GM11168 (cell line): Measurements from ENCODE around the gene HOXA10.

Experiments used
- in situ Hi-C: fragments of 300-500 bp; cut with MboI; formaldehyde crosslinking; loops from one replicate; pipeline ENCODE4 v1.12.0; 2022; ENCODE audit warnings: low sequenced_read_pairs; ENCODE audit not compliant: unreplicated experiment

The HOXA10 gene

DNA sequence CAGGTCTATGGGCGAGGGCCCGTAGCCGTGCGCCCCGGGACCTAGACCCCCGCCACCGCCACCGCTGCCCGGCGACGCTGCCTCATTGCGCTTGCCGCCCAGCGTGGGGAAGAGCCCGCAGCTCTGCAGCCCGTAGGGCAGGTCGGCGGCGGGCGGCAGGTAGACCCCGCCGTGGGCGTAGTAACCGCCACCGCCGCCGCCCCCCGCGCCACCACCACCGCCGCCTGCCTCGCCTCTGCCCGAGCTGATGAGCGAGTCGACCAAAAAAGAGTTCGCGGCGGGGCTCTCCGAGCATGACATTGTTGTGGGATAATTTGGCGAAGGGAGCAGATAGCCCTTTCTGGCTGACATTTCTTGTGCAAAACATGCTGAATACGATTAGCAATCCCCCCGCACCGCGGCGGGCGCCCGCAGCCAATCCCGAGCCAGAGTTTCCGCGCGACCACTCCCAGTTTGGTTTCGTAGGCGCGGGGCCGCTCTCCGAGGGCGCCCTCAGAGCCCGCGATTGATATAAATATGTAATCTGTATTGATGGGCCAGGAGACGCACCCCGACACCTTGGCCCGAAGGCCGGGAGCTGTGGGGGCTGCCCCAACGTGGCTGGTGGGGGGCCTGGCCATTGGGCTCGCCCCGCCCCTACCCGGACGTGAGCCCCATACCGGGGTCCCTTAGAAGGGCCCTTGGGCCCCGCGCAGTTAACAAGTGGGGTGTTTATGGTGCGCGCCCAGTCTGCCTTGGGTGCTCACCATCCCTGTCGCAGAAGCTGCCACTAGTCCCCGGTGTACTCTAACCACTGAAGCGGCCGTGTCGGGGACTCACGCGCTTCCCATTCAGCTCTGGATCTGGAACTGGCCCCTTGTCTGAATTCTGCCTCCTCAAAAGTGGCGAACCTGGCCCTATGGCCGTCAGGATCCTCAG is at the start of gene HOXA10:
HOXA10 (minus strand) TSS at position 365 of the 918 bp plus-strand sequence; CDS start at position 351, 14 bp downstream.
- in situ Hi-C loops = no loop called here

DNA sequence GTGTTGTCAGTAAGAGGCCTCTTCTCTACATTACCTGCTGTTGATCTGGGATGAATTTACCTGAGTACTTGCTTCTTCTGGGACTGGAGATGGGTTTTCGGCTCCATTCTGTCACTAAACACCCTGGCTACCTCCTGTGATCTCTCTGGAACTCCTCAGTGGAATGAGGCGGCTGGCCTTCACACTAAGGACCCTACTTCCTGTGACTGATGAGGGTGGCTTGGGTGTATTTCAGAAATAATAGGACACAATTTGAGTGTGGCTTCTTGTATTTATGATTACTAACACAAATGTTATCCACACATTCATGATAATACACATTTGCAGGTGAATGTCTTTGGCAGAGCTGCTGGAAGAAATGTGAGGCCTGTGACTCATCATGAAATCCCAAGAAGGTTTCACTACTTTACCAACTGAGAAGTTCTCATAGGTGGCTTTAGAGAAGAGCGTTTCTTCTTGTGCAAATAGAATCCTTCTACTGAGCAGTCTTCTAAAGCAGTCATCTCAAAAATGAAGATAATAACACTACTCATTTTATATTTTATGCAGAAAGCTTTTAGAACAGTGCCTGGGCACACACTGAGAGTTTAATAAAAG is 47.2 kb upstream of the HOXA10 start:
- in situ Hi-C loops = loop anchor here (25.0 kb wide), 2 partner anchors 366 to 566 kb away; no protein-coding TSS in a partner anchor

DNA sequence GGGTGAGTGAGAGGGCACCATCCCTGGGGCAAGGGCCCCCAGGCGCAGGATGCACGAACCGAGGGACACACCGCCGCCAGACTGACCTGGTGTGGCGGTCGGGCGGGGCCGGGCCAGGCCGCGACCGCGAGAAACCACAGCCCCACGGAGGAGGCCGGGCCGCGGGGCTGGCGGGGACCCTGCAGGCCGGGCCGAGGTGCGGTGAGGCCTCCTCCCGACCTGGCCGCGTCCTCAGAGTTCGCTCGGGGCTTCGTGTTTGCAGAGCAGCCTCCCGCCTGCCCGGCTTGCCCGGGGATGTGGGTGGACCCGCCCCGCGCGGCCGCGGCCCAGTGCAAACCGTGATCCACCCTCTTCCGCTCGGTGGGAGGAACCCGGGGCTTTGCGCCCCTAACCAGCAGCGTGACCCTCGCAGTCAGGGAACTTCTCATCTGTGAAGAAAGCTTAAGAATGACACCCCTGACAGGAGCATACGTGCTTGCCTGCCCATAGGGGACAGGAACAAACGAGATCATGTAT is 46.4 kb upstream of the HOXA10 start:
- in situ Hi-C loops = loop anchor here (25.0 kb wide), 2 partner anchors 367 to 567 kb away; no protein-coding TSS in a partner anchor

DNA sequence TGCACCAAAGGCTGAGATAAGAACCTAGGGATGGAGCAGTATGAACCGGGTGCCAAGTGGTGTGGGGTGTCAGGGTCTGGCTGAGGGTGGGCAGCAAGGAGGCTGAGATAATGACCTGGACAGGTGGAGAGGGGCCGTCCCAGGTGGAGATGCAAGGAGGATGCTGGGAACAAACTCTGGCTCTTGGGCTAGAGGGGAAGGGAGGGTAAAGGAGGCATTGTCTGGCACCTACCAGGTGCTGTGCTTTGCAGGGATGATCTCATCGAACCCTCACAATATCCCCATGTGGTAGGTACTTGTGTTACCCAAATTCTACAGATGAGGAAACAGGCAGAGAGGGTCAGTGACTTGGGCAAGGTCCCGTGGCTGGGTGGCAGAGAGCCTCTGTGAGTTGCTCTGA is 45.7 kb upstream of the HOXA10 start:
- in situ Hi-C loops = loop anchor here (25.0 kb wide), 2 partner anchors 367 to 567 kb away; no protein-coding TSS in a partner anchor

DNA sequence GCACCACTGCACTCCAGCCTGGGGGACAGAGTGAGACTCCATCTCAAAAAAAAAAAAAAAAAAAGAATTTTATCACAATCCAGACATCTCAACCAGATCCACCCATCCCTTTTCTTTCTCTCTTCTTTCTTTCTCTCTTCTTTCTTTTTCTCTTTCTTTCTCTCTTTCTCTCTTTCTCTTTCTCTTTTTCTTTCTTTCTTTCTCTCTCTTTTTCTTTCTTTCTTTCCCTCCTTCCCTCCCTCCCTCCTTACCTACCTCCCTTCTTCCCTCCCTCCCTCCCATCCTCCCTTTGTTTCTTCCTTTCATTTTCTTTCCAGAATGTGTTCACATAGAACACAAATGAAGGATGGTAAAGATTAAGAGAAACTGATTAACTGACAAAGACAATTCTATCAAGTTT is 43.8 kb upstream of the HOXA10 start:
- in situ Hi-C loops = loop anchor here (25.0 kb wide), 2 partner anchors 369 to 569 kb away; no protein-coding TSS in a partner anchor

DNA sequence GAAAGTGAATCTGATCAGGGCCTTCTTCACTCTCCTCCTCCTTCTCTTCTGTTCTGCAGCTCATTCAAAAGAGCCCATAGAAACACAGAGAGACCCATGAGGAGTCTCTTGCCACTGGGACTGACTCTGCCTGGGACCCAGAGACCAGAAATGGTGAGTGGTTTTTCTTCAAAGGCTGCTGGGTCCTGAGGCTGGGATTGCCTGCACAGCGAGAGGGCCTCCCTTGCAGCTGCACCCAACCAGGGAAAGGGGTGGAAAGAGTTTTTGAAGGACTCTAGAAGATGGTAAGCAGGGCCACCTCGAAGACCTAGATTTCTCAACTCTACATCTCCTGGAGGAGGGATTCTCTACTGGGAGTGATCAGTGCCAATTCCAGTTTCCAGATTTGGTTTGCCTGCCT is 41.2 kb upstream of the HOXA10 start:
- in situ Hi-C loops = loop anchor here (25.0 kb wide), 2 partner anchors 372 to 572 kb away; no protein-coding TSS in a partner anchor

DNA sequence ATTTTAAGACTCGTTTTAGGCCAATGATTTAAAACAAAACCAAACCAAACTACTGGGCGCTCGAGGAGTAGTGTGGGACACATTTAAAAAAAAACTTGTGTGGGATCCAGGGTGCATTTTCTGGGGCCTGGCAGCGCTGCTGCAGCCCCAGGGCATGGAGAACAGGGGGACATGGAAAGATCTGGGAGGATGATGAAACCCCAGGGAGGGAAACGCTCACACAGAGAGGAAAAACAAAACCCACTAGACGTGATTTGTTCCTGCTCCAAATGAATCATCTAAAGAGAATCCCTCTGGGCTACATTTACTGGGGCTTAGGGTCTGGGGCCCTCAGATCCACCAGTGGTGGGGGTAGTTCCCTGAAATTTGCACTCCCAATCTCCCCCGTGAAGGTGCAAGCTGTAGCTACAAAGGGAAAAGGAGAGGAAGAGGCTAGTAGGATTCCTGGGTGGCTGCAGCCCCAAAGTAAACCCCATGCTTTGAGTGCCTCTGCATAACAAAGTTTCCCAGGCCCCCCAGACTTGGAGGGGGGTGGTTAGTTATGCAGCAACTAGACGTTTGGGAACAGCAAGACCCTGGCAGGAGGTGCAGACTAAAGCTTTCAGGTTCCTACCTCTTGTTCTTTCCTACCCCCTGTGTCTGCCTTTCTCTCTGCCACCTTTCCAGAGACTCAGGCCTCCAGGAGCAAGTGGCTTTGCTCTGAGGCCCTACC is 40.3 kb upstream of the HOXA10 start:
- in situ Hi-C loops = loop anchor here (25.0 kb wide), 2 partner anchors 373 to 573 kb away; no protein-coding TSS in a partner anchor

DNA sequence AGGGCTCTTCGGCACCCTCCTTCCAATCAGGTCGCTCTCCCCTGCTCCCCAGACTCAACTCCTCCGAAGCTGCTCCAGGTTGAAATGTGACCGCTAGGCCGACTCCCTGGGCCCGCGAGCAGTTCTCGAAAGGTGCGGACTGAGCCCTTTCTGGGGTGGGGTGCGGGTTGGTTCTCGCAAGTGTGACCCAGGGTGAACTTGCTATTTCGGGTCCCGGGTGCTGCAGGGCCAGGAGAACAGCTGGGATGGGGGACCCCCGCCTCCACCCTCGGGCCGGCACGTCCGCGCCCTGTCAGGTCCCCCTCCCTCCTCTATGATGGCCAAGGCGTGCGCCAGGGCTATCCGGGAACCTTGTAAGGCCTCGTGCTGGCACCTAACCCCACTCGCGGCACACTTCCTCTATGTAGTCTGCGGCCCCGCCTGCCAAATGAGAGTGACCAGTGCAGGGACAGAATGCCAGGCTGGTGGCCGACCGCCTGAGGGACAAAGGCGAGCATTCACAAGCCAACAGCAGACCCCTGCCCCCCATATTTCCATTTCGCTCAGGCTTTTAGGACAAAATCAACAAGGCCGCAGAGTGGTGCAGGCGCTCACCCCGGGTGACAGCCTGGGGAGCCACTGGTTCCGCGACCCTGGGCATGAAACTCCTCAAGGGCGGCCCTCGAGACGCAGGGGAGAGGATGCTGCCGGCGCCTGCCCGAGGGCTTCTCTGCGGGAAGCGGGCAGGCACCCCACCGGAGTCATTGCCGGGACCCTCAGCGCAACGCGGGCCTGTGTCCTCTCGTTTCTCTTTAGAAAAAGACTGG is 39.5 kb upstream of the HOXA10 start:
- in situ Hi-C loops = loop anchor here (25.0 kb wide), 2 partner anchors 374 to 574 kb away; no protein-coding TSS in a partner anchor

DNA sequence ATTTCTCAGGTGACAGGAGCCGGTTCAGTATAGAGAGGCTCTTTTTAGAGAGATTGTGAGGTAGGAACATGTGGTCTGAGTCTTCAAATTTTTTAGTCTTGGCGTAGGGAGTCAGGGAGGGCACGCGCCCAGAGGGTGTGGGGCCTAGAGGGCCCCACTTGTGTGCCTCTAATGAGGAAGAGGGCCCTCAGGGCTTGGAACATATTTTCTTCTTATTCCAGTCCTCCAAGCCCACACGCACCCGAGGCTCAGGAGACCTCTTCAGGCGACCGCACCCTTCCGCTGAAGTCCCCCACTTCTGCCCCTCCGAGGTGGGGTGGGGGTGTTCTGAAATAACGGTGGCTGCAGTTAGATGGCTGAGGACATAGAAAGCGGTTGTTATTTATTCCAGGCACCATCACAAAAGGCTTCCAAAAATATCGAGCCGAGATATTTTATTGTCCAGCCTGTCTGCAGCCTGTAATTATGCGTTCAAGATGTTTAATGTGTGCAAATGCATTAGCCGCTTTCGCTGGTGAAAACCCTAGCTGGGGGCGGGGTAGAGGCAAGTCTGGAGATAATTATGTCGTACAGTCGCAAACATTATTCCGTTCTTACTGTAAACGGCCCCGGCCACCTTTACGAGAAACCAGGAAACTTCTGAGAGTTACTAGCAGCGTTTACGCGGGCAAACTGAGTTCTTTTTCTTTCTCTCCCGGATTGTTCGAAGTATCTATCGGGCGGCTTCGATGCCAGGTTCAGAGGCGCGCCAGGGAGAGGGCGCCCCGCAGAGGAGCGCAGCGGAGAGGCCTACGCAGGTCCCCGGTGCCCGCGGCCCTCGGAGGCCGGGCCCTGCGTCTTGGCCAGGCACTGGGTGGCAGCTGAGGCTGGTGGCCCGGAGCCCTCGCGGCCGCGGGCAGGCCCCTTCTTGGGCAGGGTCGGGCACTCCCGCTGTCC is 38.6 kb upstream of the HOXA10 start:
- in situ Hi-C loops = loop anchor here (25.0 kb wide), 2 partner anchors 375 to 575 kb away; no protein-coding TSS in a partner anchor

DNA sequence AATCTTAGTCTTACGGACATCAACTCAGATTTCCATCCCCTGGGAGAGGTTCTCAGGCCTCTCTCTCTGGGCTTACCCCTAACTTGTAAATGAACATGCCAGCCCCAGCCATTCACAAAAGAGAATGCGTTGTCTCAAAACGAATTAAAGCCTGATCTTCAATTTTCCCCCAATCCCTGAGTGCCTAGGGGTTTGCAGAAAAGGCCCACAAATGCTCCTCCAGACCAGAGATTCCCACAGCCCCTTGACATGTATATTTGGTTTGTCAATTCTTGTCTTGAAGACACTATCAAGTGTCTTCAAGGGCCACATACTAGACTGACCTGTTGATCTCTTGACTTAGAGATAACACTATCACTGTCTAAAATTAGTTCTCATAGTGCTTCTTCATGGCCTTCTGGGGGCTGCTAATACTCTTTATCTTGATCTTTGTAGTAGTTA is 37.7 kb upstream of the HOXA10 start:
- in situ Hi-C loops = loop anchor here (25.0 kb wide), 2 partner anchors 376 to 576 kb away; no protein-coding TSS in a partner anchor

DNA sequence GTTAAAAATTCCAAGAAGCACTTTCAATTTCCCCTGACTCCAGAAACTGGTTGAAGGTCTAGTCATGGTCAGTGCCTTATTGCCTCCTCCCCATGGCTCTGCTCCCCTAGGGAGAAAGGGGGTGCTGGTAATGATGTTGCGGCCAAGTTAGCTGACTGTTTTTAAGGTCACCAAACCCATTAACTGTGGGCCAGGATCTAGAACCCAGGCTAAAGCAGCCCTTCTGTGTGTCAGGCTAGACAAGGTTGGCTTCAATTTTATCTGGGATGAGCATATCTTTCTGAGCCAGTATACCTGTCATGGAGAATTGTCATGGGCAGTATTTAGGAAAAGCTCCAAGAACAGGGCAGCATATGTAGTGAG is 36.9 kb upstream of the HOXA10 start:
- in situ Hi-C loops = loop anchor here (25.0 kb wide), 2 partner anchors 376 to 576 kb away; no protein-coding TSS in a partner anchor

DNA sequence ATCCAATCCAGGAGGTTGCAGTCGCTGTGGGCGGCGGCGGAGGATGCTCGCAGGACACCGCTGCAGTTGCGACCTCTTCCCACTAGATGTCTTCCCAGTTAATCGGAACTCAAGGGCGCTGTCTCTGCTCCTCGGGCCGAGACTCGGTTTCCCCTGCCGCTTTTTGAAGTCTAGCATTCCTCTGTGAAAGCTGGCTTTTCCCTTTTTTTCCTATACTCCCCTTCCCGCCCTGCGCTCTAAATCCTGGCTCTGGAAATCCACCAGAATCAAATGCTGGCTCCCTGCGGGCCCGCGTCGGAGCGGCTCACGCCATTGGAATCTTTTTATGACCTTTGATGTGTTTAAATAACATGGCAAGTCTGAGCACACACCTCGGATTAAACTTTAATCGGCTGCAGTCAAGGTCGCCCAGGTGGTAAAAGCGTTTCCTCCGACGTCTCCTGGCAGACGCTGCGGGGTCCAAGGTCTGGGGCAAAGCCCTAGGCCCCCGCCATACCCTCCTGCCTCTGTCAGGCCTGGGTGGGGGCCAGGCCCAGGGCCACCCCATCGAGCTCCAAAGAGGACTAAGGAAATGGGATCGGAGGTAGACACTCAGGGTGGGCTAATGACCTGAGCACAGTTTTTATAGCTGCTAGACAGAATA is 36.4 kb upstream of the HOXA10 start:
- in situ Hi-C loops = loop anchor here (25.0 kb wide), 2 partner anchors 377 to 577 kb away; no protein-coding TSS in a partner anchor

DNA sequence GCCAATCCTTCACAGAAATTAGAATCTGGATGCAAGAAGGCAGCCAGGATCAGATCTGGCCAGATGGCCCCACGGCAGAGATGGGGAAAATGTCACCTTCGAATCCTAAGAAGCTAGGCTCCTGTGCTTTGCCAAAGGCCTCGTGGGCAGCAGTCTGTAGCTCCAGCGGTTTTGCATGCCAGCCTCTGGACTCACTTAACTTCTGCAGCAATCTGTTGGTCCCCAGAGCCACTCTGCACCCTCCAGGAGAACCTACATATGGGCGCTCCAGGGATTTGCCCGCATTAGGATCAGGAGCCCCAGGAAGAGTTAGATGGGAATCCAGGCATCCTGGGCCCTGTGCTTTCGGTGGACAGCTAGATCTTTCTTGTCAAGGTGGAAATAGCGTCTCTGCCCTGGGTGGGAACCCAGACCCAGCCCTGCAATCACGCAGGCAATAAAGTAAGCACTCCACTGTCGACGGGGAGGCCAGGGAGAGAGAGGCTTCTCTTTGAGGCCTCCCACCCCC is 35.9 kb upstream of the HOXA10 start:
- in situ Hi-C loops = loop anchor here (10.0 to 25.0 kb wide), 3 partner anchors 377 to 715 kb away; no protein-coding TSS in a partner anchor

DNA sequence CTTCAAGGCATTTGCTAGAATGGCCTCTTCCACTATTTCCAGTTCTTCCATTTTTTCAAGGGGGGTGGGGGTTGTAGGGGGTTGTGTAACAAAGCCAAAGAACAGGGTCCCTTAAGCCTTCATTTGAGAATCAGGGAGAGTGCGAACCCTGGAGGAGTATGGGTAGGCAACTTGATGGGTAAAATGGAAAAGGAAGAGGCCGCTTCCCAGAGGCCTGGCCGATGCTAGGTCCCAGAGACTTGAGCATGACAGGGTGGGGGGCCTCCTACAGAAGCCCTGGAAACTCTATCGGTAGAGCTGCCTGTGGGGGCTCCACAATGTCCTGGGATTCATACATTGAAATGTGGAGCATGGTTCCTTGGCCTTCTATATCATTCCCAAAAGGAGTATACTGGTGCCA is 34.9 kb upstream of the HOXA10 start:
- in situ Hi-C loops = loop anchor here (10.0 to 25.0 kb wide), 3 partner anchors 378 to 716 kb away; no protein-coding TSS in a partner anchor

DNA sequence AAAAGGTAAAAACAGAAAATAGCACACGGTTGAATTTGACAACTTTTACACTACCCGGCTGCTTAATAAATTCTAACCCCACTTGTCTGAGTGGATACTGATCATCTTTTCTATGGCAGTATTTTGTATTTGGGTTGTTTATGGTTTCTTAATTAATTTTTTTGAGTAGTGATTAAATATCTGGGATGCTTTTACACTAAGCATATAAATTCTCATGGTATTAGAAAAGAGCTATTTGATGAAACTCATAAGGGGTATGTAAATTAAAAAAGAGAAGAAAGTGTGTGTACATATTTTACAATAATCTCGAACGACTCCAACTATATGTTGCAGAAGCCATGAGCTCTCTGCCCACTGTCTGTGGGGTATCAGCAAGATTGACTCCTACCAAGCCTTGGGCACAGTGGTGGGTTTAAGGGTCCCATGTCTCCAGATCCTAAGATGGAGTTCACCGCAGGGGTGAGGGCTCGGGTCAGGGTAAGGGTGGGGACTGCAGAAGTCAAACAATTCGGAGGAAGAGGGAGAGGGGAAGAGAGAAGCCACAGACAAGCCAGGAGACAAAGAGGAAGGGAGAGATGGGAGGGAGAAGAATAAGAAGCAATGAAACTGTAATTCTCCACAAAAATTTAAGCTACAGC is 33.3 kb upstream of the HOXA10 start:
- in situ Hi-C loops = loop anchor here (10.0 to 25.0 kb wide), 3 partner anchors 380 to 717 kb away; no protein-coding TSS in a partner anchor
